Neural crest cell (in vitro differentiated cells): ENCODE results near the gene GFI1. TPM values are rescaled to one million over a fixed set of nuclear protein-coding genes. Genes with fewer than 3 reads are reported as not detected.

Experiments
- DNase-seq: peaks from one replicate; pipeline ENCODE4 v3.0.0; 2021; ENCODE audit warnings: low read depth, mixed read lengths, low spot score
- H3K27ac Mint-ChIP-seq: one replicate; pipeline ENCODE4 v1.8.0; 2021; ENCODE audit warnings: mild to moderate bottlenecking, mixed read lengths; ENCODE audit not compliant: unreplicated experiment
- H3K27me3 Mint-ChIP-seq: 2 replicates; pipeline ENCODE4 v1.8.0; 2021; ENCODE audit warnings: low read depth, mild to moderate bottlenecking, mixed read lengths
- H3K36me3 Mint-ChIP-seq: 2 replicates; pipeline ENCODE4 v1.8.0; 2021; ENCODE audit warnings: low read depth, mild to moderate bottlenecking, mixed read lengths
- H3K4me1 Mint-ChIP-seq: 2 replicates; pipeline ENCODE4 v1.8.0; 2021; ENCODE audit warnings: mixed read lengths
- H3K4me3 Mint-ChIP-seq: one replicate; pipeline ENCODE4 v1.8.0; 2021; ENCODE audit warnings: mild to moderate bottlenecking, mixed read lengths
- H3K9me3 Mint-ChIP-seq: 2 replicates; pipeline ENCODE4 v1.8.0; 2021; ENCODE audit warnings: mixed read lengths
- CTCF ChIP-seq: fragments of 200-600 bp; sonication (generic); conservative IDR thresholded peaks from 2 replicates; pipeline ENCODE4 v1.5.0; 2021; ENCODE audit warnings: antibody characterized with exemption, mild to moderate bottlenecking
- total RNA-seq: library from RNA; stranded (reverse); gene quantifications from 2 replicates; pipeline ENCODE4 v1.2.1, GENCODE V29; 2021

The GFI1 gene
- total RNA-seq, 1 donor from 2014 or later: 0.16 TPM

GRCh38 chr1:92444351-92444750 is 42.4 kb downstream of the GFI1 start:
- Mint-ChIP-seq H3K27ac (no peak overlapping the region), H3K4me3 (no peak overlapping the region), H3K9me3 (no peaks in the 10 kb centered on the region), H3K4me1 (peaks cover 9% of the 10 kb centered on the region), H3K36me3 (no peaks in the 10 kb centered on the region), H3K27me3 (no peaks in the 10 kb centered on the region)
- no peak for TF ChIP-seq CTCF
- no peak for DNase-seq

- H3K9me3 Mint-ChIP-seq: no peaks in the 10 kb centered on the region
- H3K36me3 Mint-ChIP-seq: no peaks in the 10 kb centered on the region
- no peak overlapping the region for H3K4me3 Mint-ChIP-seq
- no peak overlapping the region for H3K27ac Mint-ChIP-seq
- no peak for TF ChIP-seq CTCF
- peaks cover 9% of the 10 kb centered on the region for H3K4me1 Mint-ChIP-seq
- DNase-seq: no peak
- no peaks in the 10 kb centered on the region for H3K27me3 Mint-ChIP-seq
These were observed 42.8 kb downstream of the GFI1 start for GRCh38 chr1:92443893-92444292.

- Mint-ChIP-seq H3K36me3 (no peaks in the 10 kb centered on the region), H3K4me1 (peaks cover 9% of the 10 kb centered on the region), H3K9me3 (no peaks in the 10 kb centered on the region), H3K27me3 (no peaks in the 10 kb centered on the region), H3K4me3 (no peak overlapping the region), H3K27ac (peak overlapping the region; percentile 52)
- DNase-seq: no peak
- TF ChIP-seq CTCF: no peak
These were observed 44.4 kb downstream of the GFI1 start for GRCh38 chr1:92442351-92442750.

GRCh38 chr1:92441697-92442342 is 44.9 kb downstream of the GFI1 start:
- peaks cover 9% of the 10 kb centered on the region for H3K4me1 Mint-ChIP-seq
- DNase-seq: no peak
- no peaks in the 10 kb centered on the region for H3K9me3 Mint-ChIP-seq
- no peak for TF ChIP-seq CTCF
- H3K27me3 Mint-ChIP-seq: no peaks in the 10 kb centered on the region
- H3K36me3 Mint-ChIP-seq: no peaks in the 10 kb centered on the region
- H3K27ac Mint-ChIP-seq: no peak overlapping the region
- H3K4me3 Mint-ChIP-seq: no peak overlapping the region

- H3K4me1 Mint-ChIP-seq: peaks cover 9% of the 10 kb centered on the region
- TF ChIP-seq CTCF: no peak
- no peaks in the 10 kb centered on the region for H3K36me3 Mint-ChIP-seq
- H3K9me3 Mint-ChIP-seq: no peaks in the 10 kb centered on the region
- H3K27ac Mint-ChIP-seq: no peak overlapping the region
- H3K4me3 Mint-ChIP-seq: no peak overlapping the region
- no peaks in the 10 kb centered on the region for H3K27me3 Mint-ChIP-seq
- no peak for DNase-seq
These were observed 45.4 kb downstream of the GFI1 start for GRCh38 chr1:92441316-92441696.
